HL-60 (cell line): Measurements from ENCODE around the gene APOL1.
"Not testable (repeated sequence)": the region's sequence is repeated elsewhere in the genome, so short reads cannot be mapped to it uniquely, and the experiment has no call there.

ENCODE experiments used
- DNase-seq, 2 experiments: peaks; one replicate each; pipeline ENCODE4 v3.0.0-alpha.2; 2010 to 2020; ENCODE audit warnings: low read depth in 1 of 2, low spot score in 1 of 2
- H3K27ac ChIP-seq: fragments of 250-450 bp; sonication (Bioruptor Pico); replicated peaks from 2 replicates; pipeline ENCODE4 v1.5.1; 2020; ENCODE audit warnings: mild to moderate bottlenecking, moderate library complexity
- H3K27me3 ChIP-seq: fragments of 250-450 bp; sonication (Bioruptor Pico); 2 replicates; pipeline ENCODE4 v1.5.1; 2021; ENCODE audit warnings: mild to moderate bottlenecking, moderate library complexity; ENCODE audit not compliant: insufficient read depth, poor library complexity, severe bottlenecking
- H3K4me3 ChIP-seq: replicated peaks from 2 replicates; pipeline ENCODE4 v1.5.1; 2011; ENCODE audit warnings: mild to moderate bottlenecking, control low read depth, low read length; ENCODE audit not compliant: insufficient read depth
- GABPA ChIP-seq: IDR thresholded peaks from 2 replicates; pipeline ENCODE4 v1.6.1; 2012; ENCODE audit warnings: low read depth
- POLR2AphosphoS5 ChIP-seq: IDR thresholded peaks from 2 replicates; pipeline ENCODE4 v1.6.1; 2012; ENCODE audit warnings: low read depth
- SPI1 ChIP-seq: IDR thresholded peaks from 2 replicates; pipeline ENCODE4 v1.6.1; 2012; ENCODE audit warnings: low read depth, mild to moderate bottlenecking, borderline replicate concordance
- TF ChIP-seq, protein P1 (sequence below): IDR thresholded peaks from 2 replicates; pipeline ENCODE4 v1.6.1; 2012; ENCODE audit warnings: low read depth; ENCODE audit not compliant: insufficient replicate concordance
- TF ChIP-seq, protein P2 (sequence below): IDR thresholded peaks from one replicate; pipeline ENCODE4 v1.5.1; 2011; ENCODE audit warnings: low read length, control low read depth, inconsistent platforms; ENCODE audit not compliant: insufficient read depth

The APOL1 gene

DNA sequence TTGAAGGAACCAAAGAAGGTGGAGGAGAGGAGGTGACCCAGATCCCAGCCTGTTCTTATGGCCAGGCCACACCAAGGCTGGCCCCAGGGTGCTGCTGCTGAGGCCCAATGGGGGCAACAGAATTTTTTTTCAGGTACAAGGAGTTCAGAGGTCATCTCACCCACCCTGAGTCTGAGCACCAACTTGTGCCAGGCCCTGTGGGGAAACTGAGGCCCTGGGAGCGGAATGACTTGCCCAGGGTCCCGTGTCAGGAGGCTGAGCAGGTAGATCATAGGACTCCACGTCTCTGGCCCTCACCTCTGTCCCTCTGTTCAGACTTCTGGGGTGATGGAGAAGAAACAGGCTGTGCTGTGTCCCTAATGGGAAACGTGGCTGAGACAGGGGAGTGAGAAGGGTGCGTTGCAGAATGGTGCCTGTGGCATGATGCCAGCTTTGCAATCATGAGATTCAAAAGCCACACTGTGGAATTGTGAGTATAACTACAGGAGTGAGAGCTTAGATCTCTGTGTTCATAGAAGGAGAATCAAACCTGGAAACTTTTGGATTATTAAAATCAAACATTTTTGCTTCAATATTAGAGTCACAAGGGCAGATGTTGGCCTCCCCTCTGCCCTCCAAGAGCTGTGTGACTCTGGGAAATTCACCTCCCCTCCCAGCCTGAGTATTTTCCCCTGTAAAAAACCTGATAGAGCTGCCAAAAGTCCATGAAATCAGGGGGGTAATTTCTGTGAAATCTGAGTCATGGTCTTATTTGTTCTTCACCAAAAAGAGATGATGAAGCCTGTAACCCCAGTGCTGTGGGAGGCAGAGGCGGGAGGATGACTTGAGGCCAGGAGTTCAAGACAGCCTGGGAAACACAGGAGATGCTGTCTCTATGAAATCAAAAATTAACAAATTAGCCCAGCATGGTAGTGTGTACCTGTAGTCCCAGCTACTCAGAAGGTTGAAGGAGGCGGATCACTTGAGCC lies 874 bp downstream of the APOL1 start:
- H3K27me3 ChIP-seq = no peaks in the 10 kb centered on the region
- TF ChIP-seq POLR2AphosphoS5 (no peak), GABPA (no peak), SPI1 (no peak)
- TF ChIP-seq, protein P1, sequence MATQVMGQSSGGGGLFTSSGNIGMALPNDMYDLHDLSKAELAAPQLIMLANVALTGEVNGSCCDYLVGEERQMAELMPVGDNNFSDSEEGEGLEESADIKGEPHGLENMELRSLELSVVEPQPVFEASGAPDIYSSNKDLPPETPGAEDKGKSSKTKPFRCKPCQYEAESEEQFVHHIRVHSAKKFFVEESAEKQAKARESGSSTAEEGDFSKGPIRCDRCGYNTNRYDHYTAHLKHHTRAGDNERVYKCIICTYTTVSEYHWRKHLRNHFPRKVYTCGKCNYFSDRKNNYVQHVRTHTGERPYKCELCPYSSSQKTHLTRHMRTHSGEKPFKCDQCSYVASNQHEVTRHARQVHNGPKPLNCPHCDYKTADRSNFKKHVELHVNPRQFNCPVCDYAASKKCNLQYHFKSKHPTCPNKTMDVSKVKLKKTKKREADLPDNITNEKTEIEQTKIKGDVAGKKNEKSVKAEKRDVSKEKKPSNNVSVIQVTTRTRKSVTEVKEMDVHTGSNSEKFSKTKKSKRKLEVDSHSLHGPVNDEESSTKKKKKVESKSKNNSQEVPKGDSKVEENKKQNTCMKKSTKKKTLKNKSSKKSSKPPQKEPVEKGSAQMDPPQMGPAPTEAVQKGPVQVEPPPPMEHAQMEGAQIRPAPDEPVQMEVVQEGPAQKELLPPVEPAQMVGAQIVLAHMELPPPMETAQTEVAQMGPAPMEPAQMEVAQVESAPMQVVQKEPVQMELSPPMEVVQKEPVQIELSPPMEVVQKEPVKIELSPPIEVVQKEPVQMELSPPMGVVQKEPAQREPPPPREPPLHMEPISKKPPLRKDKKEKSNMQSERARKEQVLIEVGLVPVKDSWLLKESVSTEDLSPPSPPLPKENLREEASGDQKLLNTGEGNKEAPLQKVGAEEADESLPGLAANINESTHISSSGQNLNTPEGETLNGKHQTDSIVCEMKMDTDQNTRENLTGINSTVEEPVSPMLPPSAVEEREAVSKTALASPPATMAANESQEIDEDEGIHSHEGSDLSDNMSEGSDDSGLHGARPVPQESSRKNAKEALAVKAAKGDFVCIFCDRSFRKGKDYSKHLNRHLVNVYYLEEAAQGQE = no peak
- TF ChIP-seq, protein P2, sequence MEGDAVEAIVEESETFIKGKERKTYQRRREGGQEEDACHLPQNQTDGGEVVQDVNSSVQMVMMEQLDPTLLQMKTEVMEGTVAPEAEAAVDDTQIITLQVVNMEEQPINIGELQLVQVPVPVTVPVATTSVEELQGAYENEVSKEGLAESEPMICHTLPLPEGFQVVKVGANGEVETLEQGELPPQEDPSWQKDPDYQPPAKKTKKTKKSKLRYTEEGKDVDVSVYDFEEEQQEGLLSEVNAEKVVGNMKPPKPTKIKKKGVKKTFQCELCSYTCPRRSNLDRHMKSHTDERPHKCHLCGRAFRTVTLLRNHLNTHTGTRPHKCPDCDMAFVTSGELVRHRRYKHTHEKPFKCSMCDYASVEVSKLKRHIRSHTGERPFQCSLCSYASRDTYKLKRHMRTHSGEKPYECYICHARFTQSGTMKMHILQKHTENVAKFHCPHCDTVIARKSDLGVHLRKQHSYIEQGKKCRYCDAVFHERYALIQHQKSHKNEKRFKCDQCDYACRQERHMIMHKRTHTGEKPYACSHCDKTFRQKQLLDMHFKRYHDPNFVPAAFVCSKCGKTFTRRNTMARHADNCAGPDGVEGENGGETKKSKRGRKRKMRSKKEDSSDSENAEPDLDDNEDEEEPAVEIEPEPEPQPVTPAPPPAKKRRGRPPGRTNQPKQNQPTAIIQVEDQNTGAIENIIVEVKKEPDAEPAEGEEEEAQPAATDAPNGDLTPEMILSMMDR = no peak
- no peak for DNase-seq
- no peak overlapping the region for H3K4me3 ChIP-seq
- no peak overlapping the region for H3K27ac ChIP-seq

DNA sequence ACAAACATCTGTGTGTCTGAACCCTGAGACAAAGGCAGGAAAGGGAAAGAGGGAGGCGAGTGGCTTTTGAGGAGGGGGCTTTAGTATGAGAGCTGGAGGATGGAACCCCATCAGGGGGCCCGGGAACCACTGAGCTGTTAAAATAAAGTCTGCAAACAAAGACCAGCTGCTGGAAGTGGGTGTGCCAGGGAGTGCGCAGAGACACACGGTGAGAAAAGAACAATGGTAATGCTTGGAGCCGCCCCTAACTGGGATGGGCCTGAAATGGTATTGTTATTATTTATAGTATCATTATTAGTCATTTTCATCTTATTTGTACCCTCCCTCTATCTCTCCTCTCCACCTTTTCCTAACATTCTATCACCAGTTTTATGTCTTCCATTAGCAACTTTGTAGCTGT lies 2.6 kb downstream of the APOL1 start:
- H3K4me3 ChIP-seq, H3K27ac ChIP-seq, DNase-seq, H3K27me3 ChIP-seq: not testable (repeated sequence)

DNA sequence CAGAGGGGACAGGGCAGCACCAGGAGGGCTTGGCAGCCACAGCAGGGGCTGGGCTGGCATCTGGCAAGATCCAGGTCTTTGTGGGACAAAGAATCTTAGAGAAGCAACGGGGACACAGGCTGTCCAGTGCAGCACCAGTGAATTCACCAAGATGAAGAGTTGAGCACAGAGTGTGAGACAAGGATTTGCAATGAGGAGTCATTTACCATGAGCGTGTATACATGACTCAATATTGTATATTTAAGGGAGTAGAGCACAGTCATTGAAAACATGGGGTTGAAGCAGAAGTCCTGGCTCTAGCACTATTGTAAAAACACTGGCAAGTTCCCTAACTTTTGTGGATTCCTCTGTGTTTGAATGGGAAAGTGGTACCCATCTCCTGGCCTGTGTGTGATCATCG lies 3.5 kb downstream of the APOL1 start:
- no peak for DNase-seq
- Histone ChIP-seq H3K4me3 (no peak overlapping the region), H3K27me3 (no peaks in the 10 kb centered on the region), H3K27ac (no peak overlapping the region)
- TF ChIP-seq, protein P2 = no peak
- TF ChIP-seq POLR2AphosphoS5 (no peak), SPI1 (no peak), GABPA (no peak)
- TF ChIP-seq, protein P1 = no peak

DNA sequence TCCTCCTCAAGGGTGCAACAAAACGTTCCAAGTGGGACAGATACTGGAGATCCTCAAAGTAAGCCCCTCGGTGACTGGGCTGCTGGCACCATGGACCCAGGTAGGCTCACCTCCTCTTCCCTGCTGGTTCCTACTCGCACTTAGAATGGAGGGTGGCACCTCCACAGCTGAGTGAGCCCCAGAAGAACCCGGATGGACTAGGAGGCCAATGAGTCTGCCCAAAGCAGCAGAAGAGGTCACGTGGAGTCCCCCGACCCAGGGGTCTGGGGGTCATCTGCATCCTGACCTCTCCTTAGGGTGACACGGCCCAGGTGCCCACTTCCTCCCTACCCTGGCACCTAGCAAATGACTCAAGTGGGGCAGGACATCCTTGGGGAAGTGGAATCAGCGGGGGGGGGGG lies 4.4 kb downstream of the APOL1 start:
- Histone ChIP-seq H3K27me3 (no peaks in the 10 kb centered on the region), H3K4me3 (no peak overlapping the region), H3K27ac (no peak overlapping the region)
- DNase-seq = no peak
- TF ChIP-seq, protein P1 = no peak
- no peak for TF ChIP-seq SPI1
- TF ChIP-seq, protein P2 = no peak
- TF ChIP-seq POLR2AphosphoS5 = no peak
- TF ChIP-seq GABPA = no peak
